Measurements from ENCODE around the gene PNLIPRP1. TPM values are rescaled to one million over a fixed set of nuclear protein-coding genes. Genes with fewer than 3 reads are reported as not detected.

The PNLIPRP1 gene
- total RNA-seq (1 to 10 TPM in 2 of 9 donors, under 1 TPM in 1, not detected in 6; 0.56 to 1.5 (median 1.4) TPM), polyA plus RNA-seq (under 1 TPM in 2 of 3 donors, not detected in 1; 0.24 to 0.88 TPM)
- long read RNA-seq, donor 1: 0 reads
- long read RNA-seq, donor 2: 0 reads
- long read RNA-seq, donor 3: 0 reads
- long read RNA-seq, donor 4: 0 reads
- long read RNA-seq, donor 5: 0 reads
- long read RNA-seq, donor 6: 0 reads
- long read RNA-seq, donor 7: 0 reads
- long read RNA-seq, donor 8: 0 reads
- long read RNA-seq, donor 9: 0 reads
- long read RNA-seq, donor 10: 0 reads

DNA sequence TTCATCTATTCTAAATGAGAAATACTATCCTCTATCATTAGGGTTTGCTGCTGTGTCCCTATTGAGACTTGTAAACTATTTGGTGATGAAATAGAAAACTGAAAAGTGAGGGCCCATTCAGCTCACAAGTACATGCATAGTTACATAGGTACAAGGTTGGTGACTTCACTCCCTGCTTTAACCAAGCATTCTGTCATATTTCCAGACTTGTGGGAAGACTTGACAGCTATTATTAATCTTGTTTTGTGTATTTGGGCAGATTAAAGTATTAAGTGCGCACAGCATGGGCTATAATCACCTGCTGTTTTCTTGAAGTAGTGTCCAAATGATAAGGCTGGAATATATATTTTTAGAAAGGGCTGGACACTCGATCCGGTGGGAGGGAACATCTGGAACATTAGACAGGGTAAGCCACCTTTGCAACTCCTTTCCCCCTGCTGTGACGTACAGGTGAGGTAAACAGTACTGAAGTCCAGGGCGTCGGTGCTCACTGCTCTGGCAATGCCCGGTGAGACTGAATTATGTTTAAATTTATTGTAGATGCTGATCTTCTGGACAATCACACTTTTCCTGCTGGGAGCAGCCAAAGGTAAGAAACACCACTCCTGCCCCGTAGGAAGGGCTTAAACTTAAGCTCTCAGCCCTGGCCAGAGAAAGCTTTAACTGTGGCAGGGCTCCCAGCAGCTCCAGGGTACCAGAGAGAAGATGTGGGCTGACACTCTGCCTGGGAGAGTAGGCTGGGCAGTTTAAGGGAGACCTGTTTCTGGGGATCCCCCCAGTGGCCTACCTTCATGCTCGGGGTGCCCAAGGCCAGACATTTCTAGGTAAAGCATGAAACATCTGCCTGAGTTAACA is at the start of gene PNLIPRP1:
TSS of gene PNLIPRP1 (plus strand) at position 370 of the 855 bp plus-strand sequence. CDS start at position 541, 171 bp downstream.
- intact Hi-C loops (cut with DNase I): no loop called here
- Histone ChIP-seq H3K4me1 (replicated peaks in 1 of 2) (no peaks in the 10 kb centered on the region), H3K27me3 (no peaks in the 10 kb centered on the region), H3K4me3 (no peak within 1 kb of the TSS), H3K36me3 (replicated peaks in 1 of 2) (no peaks in the 10 kb centered on the region), H3K9me3 (replicated peaks in 1 of 3) (no peaks in the 10 kb centered on the region), H3K27ac (no peak within 1 kb of the TSS)
- TF ChIP-seq, protein P1, sequence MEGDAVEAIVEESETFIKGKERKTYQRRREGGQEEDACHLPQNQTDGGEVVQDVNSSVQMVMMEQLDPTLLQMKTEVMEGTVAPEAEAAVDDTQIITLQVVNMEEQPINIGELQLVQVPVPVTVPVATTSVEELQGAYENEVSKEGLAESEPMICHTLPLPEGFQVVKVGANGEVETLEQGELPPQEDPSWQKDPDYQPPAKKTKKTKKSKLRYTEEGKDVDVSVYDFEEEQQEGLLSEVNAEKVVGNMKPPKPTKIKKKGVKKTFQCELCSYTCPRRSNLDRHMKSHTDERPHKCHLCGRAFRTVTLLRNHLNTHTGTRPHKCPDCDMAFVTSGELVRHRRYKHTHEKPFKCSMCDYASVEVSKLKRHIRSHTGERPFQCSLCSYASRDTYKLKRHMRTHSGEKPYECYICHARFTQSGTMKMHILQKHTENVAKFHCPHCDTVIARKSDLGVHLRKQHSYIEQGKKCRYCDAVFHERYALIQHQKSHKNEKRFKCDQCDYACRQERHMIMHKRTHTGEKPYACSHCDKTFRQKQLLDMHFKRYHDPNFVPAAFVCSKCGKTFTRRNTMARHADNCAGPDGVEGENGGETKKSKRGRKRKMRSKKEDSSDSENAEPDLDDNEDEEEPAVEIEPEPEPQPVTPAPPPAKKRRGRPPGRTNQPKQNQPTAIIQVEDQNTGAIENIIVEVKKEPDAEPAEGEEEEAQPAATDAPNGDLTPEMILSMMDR (IDR thresholded peaks at IDR 0.05): no peak
- no peak for TF ChIP-seq POLR2A (IDR thresholded peaks at IDR 0.05)
- DNase-seq: no peak
- 80 to 84% (median 82%) methylated on average over 8 to 9 of the region's 9 CpGs for WGBS, 4 donors

DNA sequence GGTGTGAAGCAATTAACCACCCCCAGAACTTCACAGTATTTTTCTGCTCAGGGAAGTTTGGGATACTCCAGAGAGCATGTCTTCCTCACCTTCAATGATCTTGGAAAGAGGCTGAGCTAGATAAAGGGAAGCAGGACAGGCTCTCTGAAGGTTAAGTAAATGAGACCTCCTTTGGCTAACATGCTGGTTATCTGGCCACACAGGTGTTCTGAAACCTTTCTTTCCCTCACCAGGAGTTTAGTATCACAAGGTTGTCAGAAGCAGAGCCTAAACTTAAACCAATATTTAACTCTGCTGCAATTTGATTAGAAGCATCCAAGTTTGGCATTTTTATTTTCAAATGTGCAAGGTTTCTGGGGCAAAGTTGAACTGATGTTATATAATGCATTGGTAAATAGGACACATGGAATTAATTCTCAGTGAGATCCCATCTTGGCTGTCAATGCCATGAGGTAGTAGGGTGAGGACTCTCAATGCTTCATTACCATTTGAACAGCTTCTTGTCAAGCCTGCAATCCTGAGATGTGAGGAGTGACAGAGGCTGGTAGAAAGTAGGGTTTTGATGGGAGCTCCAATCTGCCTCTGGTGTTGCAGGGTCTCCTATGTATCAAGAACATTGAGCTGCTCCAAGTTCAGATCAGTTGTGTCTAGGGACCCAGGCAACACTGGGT is 48.6 kb upstream of the PNLIPRP1 start:
- no peak for DNase-seq
- TF ChIP-seq POLR2A (IDR thresholded peaks at IDR 0.05): no peak
- TF ChIP-seq, protein P1 (IDR thresholded peaks at IDR 0.05): no peak
- intact Hi-C loops (cut with DNase I): no loop called here
- Histone ChIP-seq H3K27me3 (no peaks in the 10 kb centered on the region), H3K27ac (no peak overlapping the region), H3K36me3 (replicated peaks in 1 of 2) (no peaks in the 10 kb centered on the region), H3K4me1 (replicated peaks in 1 of 2) (no peaks in the 10 kb centered on the region), H3K4me3 (no peak overlapping the region), H3K9me3 (replicated peaks in 1 of 3) (no peaks in the 10 kb centered on the region)

DNA sequence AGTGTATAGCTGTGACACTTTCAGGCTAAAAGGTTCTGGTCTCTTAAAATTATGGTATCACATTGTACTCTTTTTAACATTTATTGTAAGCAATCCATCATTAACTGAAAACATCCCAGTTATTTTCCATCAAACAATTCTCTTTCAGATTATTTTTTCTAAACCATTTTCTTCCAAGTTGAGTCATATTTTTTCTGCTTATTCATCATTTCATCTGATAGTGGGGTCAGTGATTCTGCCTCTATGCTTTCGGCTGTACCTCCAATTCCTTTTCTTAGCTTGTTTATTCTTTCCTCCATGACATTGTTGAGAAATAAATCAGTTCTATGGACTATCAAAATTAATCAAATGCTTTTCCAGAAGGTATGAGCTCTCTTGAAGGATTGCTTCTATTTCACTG is 45.6 kb upstream of the PNLIPRP1 start:
- TF ChIP-seq POLR2A (IDR thresholded peaks at IDR 0.05): no peak
- TF ChIP-seq, protein P1 (IDR thresholded peaks at IDR 0.05): no peak
- H3K27me3 ChIP-seq: no peaks in the 10 kb centered on the region
- H3K9me3 ChIP-seq (replicated peaks in 1 of 3): no peaks in the 10 kb centered on the region
- H3K36me3 ChIP-seq (replicated peaks in 1 of 2): no peaks in the 10 kb centered on the region
- intact Hi-C loops (cut with DNase I): no loop called here
- no peaks in the 10 kb centered on the region for H3K4me1 ChIP-seq (replicated peaks in 1 of 2)
- no peak overlapping the region for H3K4me3 ChIP-seq
- no peak overlapping the region for H3K27ac ChIP-seq
- WGBS, 4 donors: 43 to 69% (median 57%) methylated on average over 1 of the region's 1 CpG
- DNase-seq: no peak

- no peaks in the 10 kb centered on the region for H3K27me3 ChIP-seq
- intact Hi-C loops (cut with DNase I): no loop called here
- H3K9me3 ChIP-seq (replicated peaks in 1 of 3): no peaks in the 10 kb centered on the region
- no peak within 1 kb of the TSS for H3K4me3 ChIP-seq
- no peaks in the 10 kb centered on the region for H3K36me3 ChIP-seq (replicated peaks in 1 of 2)
- no peak for TF ChIP-seq POLR2A (IDR thresholded peaks at IDR 0.05)
- TF ChIP-seq, protein P1 (IDR thresholded peaks at IDR 0.05): no peak
- 66 to 81% (median 70%) methylated on average over 8 of the region's 8 CpGs for WGBS, 4 donors
- no peaks in the 10 kb centered on the region for H3K4me1 ChIP-seq (replicated peaks in 1 of 2)
- no peak for DNase-seq
- no peak within 1 kb of the TSS for H3K27ac ChIP-seq
Observed at GRCh38 chr10:116545756-116546155, 45.0 kb upstream of the PNLIPRP1 start, which contains the start of gene PNLIP. PNLIP (plus strand) TSS chr10:116545931; CDS start chr10:116546093, 162 bp downstream.
